ENCODE data around the gene ATP6V1G2. TPM values are rescaled to one million over a fixed set of nuclear protein-coding genes. Genes with fewer than 3 reads are reported as not detected.

Gene ATP6V1G2
- total and polyA plus RNA-seq, 2 of the 8 experiments (the other 6 are each of a cell fraction or from before 2014, with no cell fraction given), result 3.0 to 5.7 TPM

- TF ChIP-seq CHD7 (IDR thresholded peaks at IDR 0.05; ENCODE audit: insufficient replicate concordance, low read length) (no peak), POLR2A (IDR thresholded peaks at IDR 0.05; ENCODE audit: control extremely low read depth in 1 of 2, low read depth in 2 of 2, low read length in 2 of 2) (no peak), ATF2 (IDR thresholded peaks at IDR 0.05; ENCODE audit: low read length) (no peak), NANOG (IDR thresholded peaks at IDR 0.05; ENCODE audit: insufficient read depth, low read depth, low read length, poor library complexity, severe bottlenecking) (no peak), SIN3A (conservative IDR thresholded peaks at IDR 0.05 in 1 of 2, IDR thresholded peaks at IDR 0.05 in 1 of 2; ENCODE audit: low read depth in 1 of 2, low read length in 2 of 2) (no peak), SIRT6 (IDR thresholded peaks at IDR 0.05; ENCODE audit: low read length) (no peak), CBX8 (IDR thresholded peaks at IDR 0.05; ENCODE audit: borderline replicate concordance, low read depth, low read length) (no peak), RBBP5 (IDR thresholded peaks at IDR 0.05; ENCODE audit: borderline replicate concordance, low read depth, low read length) (no peak), RFX5 (IDR thresholded peaks at IDR 0.05; ENCODE audit: borderline replicate concordance, low read depth, low read length) (no peak)
Observed at GRCh38 chr6:31575335-31575901, 29.0 kb upstream of the ATP6V1G2 start, which contains the start of gene TNF (continued).

Measured in H1 (cell line).